HS-5 (cell line): ENCODE data around the gene IL18R1.

Experiments used
- DNase-seq: peaks from one replicate; pipeline ENCODE4 v3.0.0-alpha.2; 2012; ENCODE audit warnings: low read depth

The IL18R1 gene

DNA sequence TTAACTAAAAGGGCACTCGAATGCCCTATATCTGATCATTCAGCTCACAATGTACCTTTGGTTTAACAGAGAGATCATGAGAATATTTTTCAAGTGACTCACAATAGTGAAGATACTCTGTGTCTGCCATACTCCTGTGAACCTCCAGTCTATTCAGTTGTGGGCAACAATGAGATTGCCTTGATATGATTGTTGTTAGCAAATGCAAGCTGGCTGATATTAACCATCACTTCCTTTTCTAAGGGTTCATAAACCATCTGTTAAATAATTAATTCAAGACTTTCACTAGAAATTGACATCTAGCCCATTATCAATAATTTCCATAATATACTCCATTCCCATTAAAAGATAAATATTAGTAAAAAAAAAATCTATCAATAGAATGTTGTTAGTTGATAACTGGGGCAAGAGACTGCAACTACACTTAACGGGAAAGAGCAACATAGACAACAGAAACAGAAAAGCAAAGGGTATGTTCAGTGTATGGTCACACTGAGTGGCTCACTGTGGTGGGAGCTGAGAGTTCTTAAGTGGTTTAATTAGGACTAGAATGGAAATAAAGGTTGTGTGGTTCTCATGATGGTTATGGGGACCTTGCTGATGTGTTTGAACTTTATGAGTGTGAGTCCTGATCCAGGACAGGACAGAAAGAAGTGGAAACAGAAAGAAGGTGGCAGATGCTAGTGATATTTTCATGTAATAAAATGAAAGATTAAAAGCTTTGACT lies 79.2 kb downstream of the IL18R1 start:
- DNase-seq: no peak

DNA sequence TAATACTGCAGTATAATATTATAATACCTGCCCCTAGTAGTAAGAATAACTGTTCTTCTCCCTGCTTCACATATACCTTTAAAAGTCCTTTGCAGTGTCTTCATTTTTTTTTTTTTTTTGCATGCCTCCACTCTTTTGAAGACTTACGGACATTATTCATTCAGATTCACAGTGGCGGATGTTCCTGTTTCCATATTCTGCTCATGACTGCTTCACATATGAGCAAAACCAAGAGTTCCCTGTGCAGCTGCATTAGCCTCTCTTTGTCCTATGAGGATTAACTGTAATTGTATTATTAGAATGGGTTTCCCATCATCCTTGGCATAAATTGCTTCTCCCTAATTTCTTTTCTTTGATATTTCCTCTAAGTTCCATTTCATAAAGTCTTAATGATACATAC lies 80.1 kb downstream of the IL18R1 start:
- DNase-seq: no peak

DNA sequence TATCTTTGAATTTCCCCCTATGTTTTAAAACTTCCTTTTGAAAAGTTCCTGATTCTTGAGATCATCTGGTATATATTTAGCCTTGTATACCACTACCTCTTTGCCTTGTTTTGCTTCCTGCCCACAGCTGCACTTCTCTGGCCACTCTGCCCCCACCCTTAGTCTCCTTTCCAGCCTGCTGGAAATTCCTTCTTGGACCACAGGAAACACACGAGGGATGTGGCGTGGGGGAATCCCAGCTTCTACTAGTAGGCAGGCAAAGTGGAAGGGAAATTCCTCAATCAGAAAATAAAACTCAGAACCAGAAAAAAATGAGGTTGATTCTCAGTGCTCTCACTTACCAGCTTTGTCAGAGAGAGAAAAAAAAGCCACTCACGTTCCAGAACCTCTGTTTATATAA lies 80.7 kb downstream of the IL18R1 start:
- no peak for DNase-seq

DNA sequence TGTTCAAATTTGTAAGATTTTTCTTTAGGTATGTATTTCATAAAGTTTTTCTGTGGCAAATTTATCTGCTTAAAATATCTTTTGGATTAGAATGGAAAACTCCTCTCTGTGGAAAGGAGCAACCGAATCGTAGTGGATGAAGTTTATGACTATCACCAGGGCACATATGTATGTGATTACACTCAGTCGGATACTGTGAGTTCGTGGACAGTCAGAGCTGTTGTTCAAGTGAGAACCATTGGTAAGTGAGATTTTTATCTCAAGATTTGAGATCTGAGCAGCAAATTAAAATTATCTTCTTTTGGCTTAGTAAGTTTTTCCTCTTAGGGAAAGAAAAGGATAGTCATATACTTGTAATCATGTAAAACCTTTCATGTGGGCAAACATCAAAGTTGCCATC lies 81.5 kb downstream of the IL18R1 start:
- DNase-seq: no peak

DNA sequence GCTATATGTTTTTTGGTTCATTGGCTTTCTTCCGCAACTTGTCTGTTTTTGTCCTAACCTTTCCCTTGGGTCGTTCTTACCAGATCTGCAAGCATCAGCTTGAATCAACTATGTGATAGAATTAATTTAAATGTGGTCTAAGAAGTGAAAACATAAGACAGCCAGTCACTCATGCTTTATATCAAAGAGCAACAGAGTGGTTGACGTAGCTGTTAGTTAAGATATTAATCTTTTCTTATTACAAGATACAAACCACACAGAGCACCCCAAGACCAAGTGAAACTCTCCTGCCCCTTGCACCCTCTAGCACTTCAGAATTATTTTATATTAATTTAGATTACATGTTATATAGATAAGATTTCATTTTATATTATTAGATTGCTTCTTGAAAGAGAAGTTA lies 82.5 kb downstream of the IL18R1 start:
- DNase-seq: no peak

DNA sequence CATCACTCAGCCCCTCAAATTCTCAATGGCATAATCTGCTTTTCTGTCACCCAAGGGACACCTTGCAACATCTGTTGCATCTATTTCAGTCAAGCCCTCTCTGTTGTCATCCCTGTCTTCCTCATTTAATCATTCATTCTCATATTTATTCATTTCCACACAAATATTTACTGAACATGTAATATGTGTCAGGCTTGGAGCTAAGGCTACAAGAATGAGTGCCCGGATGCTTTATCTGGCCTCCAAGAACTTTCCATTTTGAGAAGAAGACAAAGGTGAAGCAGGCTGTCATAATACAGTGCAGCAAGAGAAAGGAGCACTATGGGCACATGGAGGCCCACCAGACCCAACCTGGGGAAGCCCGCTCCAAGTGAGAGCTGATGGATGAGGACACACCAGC lies 83.0 kb downstream of the IL18R1 start:
- no peak for DNase-seq

DNA sequence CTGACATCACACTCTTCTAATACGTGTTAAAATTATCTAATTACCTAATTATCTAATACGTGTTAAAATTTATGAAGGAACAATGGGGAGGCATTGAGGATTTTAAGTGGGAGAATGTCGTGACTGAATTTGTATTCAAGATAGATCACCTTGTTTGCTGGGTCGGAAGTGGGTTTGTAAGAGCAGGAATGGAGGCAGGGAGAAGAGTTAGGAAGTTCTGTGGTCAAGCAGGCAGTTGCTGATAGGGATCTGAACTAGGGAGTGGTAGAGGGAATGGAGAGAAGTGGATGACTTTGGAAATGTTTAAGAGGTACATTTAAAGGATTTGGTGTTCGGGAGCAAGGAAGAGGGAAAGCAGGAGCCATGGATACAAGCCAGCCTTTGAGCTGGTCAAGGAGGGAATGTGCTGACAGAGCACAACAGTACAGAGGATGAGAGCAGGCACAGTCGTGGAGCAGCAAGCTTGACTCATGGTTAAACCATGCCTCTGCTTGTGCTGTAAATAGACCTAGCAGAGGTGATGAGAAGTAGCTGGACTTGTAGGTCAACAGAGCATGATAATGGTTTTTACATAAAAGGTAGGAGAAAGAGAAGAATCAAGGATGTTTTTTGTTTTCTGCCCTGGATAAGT lies 83.6 kb downstream of the IL18R1 start:
- DNase-seq: peak; percentile 36

DNA sequence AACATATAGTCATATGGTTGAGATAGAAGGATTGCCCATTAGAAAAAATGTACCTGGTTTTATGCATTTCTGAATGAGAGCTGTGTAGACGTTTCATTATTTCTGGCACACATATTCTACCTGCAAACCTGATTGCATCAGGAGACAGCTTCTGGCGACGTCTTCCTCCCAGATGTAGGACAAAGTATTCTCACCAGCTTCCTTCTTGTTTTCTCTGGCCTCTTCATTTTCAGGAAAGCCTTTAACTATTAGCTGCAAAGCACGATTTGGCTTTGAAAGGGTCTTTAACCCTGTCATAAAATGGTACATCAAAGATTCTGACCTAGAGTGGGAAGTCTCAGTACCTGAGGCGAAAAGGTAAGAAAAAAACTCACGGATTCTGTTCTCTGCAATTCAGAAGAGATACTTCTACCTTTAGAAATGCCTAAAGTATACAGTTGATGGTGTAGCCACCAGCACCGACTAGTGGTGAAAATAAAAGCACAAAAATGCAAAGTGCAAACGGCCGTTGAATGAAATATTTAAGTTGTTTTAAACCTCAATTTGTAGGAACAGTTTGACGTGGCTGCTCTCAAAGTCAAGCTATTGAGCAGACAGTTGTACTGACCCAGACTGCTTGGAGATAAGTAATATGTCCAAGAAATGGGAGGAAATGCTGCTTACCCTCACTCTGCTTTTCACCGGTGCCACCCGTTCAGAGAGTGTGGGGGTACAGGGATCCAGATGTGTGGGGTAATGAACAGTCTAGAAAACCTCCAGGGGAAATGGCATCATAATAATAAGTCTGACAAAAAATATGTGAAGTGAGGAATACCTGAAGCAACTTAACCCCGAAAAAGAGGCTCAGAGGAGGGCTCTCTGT lies 87.6 kb downstream of the IL18R1 start:
- DNase-seq: no peak

DNA sequence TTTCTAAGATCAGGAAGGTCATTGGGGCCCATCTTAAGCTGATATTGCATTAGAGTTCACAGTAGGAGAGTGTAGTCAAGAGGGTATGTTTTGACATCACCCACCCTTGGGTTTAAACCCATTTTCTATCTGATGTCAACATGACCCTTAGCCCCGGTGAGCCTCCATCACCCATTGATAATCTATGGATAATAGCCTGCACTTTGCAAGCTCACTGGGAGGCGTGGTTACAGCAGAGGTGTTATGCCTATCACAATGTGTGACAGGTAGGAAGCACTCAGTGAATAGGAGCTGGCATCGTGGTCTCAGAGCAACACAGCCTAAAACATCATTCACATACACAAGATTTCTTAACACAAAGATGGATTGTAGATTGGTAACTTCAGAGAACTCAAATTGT lies 88.6 kb downstream of the IL18R1 start:
- DNase-seq: no peak

DNA sequence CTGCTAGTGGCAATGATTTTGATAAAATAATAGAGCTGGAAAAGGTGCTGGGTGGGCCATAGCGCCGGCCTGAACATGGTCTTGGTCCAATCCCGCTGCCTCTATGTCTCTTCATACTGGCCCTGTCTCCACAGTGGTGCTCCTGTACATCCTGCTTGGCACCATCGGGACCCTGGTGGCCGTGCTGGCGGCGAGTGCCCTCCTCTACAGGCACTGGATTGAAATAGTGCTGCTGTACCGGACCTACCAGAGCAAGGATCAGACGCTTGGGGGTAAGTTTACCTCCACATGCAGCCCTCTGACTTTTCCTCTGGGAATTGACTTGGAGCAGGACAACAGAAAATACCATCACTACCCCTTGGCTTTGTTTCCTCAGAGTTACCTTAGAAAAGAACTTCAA lies 91.3 kb downstream of the IL18R1 start:
- DNase-seq: no peak
